ENCODE measurements around the gene CPM. TPM values are rescaled to one million over a fixed set of nuclear protein-coding genes. Genes with fewer than 3 reads are reported as not detected.

Gene CPM
- total and polyA plus RNA-seq, 9 donors: 21.3 to 64.6 (median 37.9) TPM

GRCh38 chr12:68905733-68906132 lies 27.2 kb downstream of the CPM start:
- Histone ChIP-seq H3K9me3 (no peaks in the 10 kb centered on the region), H3K4me1 (ENCODE audit: insufficient read depth) (no peaks in the 10 kb centered on the region), H3K27ac (no peak overlapping the region), H3K4me3 (no peak overlapping the region), H3K36me3 (no peaks in the 10 kb centered on the region), H3K27me3 (no peaks in the 10 kb centered on the region)
- TF ChIP-seq POLR2A (IDR thresholded peaks at IDR 0.05): no peak
- no peak for DNase-seq
- intact Hi-C loops (cut with DNase I): no loop called here
- 88 to 94% (median 92%) methylated on average over 4 of the region's 4 CpGs for WGBS, 3 donors

DNA sequence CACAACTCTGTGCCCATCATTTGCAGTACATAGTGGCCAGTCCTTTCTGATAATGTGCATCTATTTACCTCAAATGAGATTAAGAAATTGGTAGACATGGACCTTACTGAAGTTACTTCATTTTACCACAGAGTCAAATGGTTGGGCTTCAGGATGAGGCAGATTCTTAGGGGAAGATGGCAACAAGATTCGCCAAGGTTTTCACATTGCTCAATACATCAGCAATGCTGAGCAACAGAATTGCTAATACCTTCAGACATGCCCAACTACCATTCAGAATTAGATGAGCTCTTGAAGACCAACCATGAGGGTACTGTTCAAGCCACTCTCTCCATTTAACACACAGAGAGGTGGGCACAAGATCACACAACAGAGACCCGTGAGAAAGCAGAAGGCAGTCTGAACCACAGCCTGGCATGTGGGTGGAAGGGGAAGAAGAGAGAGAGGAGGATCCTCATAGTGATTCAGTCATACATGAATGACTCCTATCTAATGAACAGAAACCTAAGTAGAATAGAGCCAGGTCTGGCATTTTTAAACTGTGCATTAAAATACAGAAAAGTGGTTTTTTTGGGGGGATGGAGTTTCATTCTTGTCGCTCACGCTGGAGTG lies 28.5 kb downstream of the CPM start:
- intact Hi-C loops (cut with DNase I): no loop called here
- Histone ChIP-seq H3K4me1 (ENCODE audit: insufficient read depth) (no peaks in the 10 kb centered on the region), H3K27me3 (no peaks in the 10 kb centered on the region), H3K9me3 (no peaks in the 10 kb centered on the region), H3K4me3 (no peak overlapping the region), H3K27ac (no peak overlapping the region), H3K36me3 (no peaks in the 10 kb centered on the region)
- no peak for TF ChIP-seq EP300 (IDR thresholded peaks at IDR 0.05)
- TF ChIP-seq POLR2A (IDR thresholded peaks at IDR 0.05): no peak
- TF ChIP-seq CTCF (IDR thresholded peaks at IDR 0.05): no peak
- no peak for DNase-seq
- 87 to 95% (median 88%) methylated on average over 4 of the region's 4 CpGs for WGBS, 3 donors

GRCh38 chr12:68903511-68903910 lies 29.5 kb downstream of the CPM start:
- H3K27me3 ChIP-seq: no peaks in the 10 kb centered on the region
- WGBS, 3 donors: 82 to 89% (median 84%) methylated on average over 8 of the region's 8 CpGs
- H3K9me3 ChIP-seq: no peaks in the 10 kb centered on the region
- DNase-seq: no peak
- no peaks in the 10 kb centered on the region for H3K36me3 ChIP-seq
- TF ChIP-seq CTCF (IDR thresholded peaks at IDR 0.05) (no peak), EP300 (IDR thresholded peaks at IDR 0.05) (no peak), POLR2A (IDR thresholded peaks at IDR 0.05) (no peak)
- H3K4me3 ChIP-seq: no peak overlapping the region
- H3K4me1 ChIP-seq (ENCODE audit: insufficient read depth): peaks cover 1% of the 10 kb centered on the region
- H3K27ac ChIP-seq: no peak overlapping the region
- intact Hi-C loops (cut with DNase I): no loop called here

DNA sequence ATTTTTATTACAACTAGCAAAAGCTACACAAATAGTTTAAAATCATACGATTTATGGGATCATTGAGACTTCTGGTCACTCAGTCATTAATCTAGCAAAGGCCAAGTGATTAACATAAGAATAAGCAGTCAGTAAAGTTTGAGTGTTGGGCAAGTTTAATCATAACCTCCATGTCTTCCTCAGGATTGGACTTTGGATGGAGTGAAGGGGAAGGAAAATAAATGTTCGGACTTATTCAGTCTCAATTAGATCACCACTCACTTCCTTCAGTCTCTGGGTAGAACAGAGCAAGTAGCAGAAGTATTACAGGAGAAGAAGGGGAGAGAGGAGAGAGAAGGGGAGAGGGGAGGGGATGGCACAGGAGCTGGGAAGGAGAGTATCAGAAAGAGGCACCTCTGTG lies 31.4 kb downstream of the CPM start:
- Histone ChIP-seq H3K4me1 (ENCODE audit: insufficient read depth) (peaks cover 5% of the 10 kb centered on the region), H3K4me3 (no peak overlapping the region), H3K9me3 (no peaks in the 10 kb centered on the region), H3K27ac (no peak overlapping the region), H3K36me3 (no peaks in the 10 kb centered on the region), H3K27me3 (no peaks in the 10 kb centered on the region)
- 93 to 97% (median 95%) methylated on average over 2 of the region's 2 CpGs for WGBS, 3 donors
- no peak for DNase-seq
- intact Hi-C loops (cut with DNase I): no loop called here
- no peak for TF ChIP-seq CTCF (IDR thresholded peaks at IDR 0.05)
- TF ChIP-seq POLR2A (IDR thresholded peaks at IDR 0.05): no peak
- TF ChIP-seq EP300 (IDR thresholded peaks at IDR 0.05): no peak

DNA sequence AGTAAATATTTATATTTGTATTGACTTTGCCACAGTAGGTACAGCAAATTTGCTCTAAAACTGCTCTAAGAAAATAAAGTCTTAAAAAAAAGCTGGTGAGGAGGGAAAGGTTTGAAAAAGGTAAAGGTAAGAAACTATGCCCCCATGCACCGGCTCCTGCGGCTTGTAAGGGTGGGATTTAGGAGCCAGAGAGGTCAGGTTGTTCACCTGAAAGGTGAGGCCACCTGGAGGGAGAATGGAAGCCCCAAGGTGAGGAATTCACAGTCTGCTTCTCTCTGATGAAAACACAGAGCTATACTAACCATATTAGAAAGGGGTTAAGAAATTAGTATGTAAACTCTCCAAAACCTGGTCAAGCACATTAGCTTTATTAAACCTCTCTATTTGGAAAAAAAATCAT lies 31.8 kb downstream of the CPM start:
- H3K9me3 ChIP-seq: no peaks in the 10 kb centered on the region
- no peaks in the 10 kb centered on the region for H3K36me3 ChIP-seq
- H3K4me1 ChIP-seq (ENCODE audit: insufficient read depth): peaks cover 5% of the 10 kb centered on the region
- 90 to 93% (median 91%) methylated on average over 2 of the region's 2 CpGs for WGBS, 3 donors
- no peak for DNase-seq
- intact Hi-C loops (cut with DNase I): no loop called here
- H3K4me3 ChIP-seq: no peak overlapping the region
- no peaks in the 10 kb centered on the region for H3K27me3 ChIP-seq
- no peak for TF ChIP-seq POLR2A (IDR thresholded peaks at IDR 0.05)
- TF ChIP-seq CTCF (IDR thresholded peaks at IDR 0.05): no peak
- TF ChIP-seq EP300 (IDR thresholded peaks at IDR 0.05): no peak
- H3K27ac ChIP-seq: no peak overlapping the region
